Heart right ventricle (tissue), 16 donors: ENCODE measurements around the gene FIBCD1. TPM values are rescaled to one million over a fixed set of nuclear protein-coding genes. Genes with fewer than 3 reads are reported as not detected.

ENCODE experiments used
- ATAC-seq, 8 donors: fragments of 200-7000 bp; cut with Tn5 transposase; one replicate each; pipeline ENCODE4 v1.9.1; 2020; ENCODE audit warnings: mild to moderate bottlenecking in 8 of 8, moderate library complexity in 8 of 8, moderate number of reproducible peaks in 1 of 8
- DNase-seq, 2 donors: peaks; one replicate each; pipeline ENCODE4 v3.0.0-alpha.2; 2020
- H3K27ac ChIP-seq, 10 donors: fragments of 200-600 bp; sonication (generic) in 2 of 10; one replicate each; pipeline versions ENCODE4 v1.5.0 to v1.8.0; 2020 to 2022; ENCODE audit warnings: mild to moderate bottlenecking in 3 of 10
- H3K27me3 ChIP-seq, 7 donors: fragments of 200-600 bp; one replicate each; pipeline ENCODE4 v1.8.0; 2021 to 2022; ENCODE audit warnings: mild to moderate bottlenecking in 2 of 7
- H3K36me3 ChIP-seq, 9 donors: fragments of 200-600 bp; sonication (generic) in 1 of 9; one replicate each; pipeline versions ENCODE4 v1.5.0 to v1.8.0; 2020 to 2022; ENCODE audit warnings: mild to moderate bottlenecking in 2 of 9
- H3K4me1 ChIP-seq, 9 donors: fragments of 200-600 bp; sonication (generic) in 1 of 9; one replicate each; pipeline versions ENCODE4 v1.5.0 to v1.8.0; 2020 to 2022; ENCODE audit warnings: mild to moderate bottlenecking in 4 of 9
- H3K4me3 ChIP-seq, 10 donors: fragments of 200-600 bp; sonication (generic) in 2 of 10; one replicate each; pipeline versions ENCODE4 v1.5.0 to v1.8.0; 2020 to 2022; ENCODE audit warnings: mild to moderate bottlenecking in 7 of 10, moderate library complexity in 2 of 10
- H3K9me3 ChIP-seq, 11 donors: fragments of 200-600 bp in 10 of 11; sonication (generic) in 2 of 11; one replicate each; pipeline versions ENCODE4 v1.5.0 to v1.8.0; 2013 to 2022; ENCODE audit warnings: mild to moderate bottlenecking in 2 of 11, control low read depth in 1 of 11, moderate library complexity in 1 of 11
- WGBS, 2 donors: extraction: QIAGEN DNeasy Blood & Tissue Kit; methylation state at CpG; one replicate each; pipeline ENCODE4 v1.1.7; 2013; ENCODE audit warnings: inconsistent platforms in 1 of 2; 5-methylcytosine and 5-hydroxymethylcytosine counted together
- intact Hi-C, 10 donors: fragments of 100-400 bp; cut with DNase I; formaldehyde crosslinking; loops; one replicate each; pipeline versions ENCODE4 v1.11.1 to v1.14.2; 2022
- polyA plus RNA-seq, 2 donors: library from polyadenylated mRNA; stranded (reverse); fragments of 200-250 nt; gene quantifications; one replicate each; pipeline ENCODE4 v1.2.3, GENCODE V29; 2013
- total RNA-seq, 10 donors: library from RNA; stranded (reverse); fragmentation: NEBNext Ultra II Directional in 3 of 10; extraction: Animal tissue kit (Norgen Biotek cat#: 25700) in 3 of 10; gene quantifications; one replicate each; pipeline versions ENCODE4 v1.2.1 to v1.2.4, GENCODE V29; 2021 to 2023
- TF ChIP-seq, protein P1 (sequence below), 9 donors: fragments of 200-600 bp; sonication (generic) in 2 of 9; IDR thresholded peaks; one replicate each; pipeline versions ENCODE4 v1.5.0 to v1.8.0; 2021 to 2022; ENCODE audit warnings: antibody characterized with exemption in 9 of 9, mild to moderate bottlenecking in 5 of 9, moderate library complexity in 1 of 9
- donor health status: Arrhythmogenic right ventricular cardiomyopathy.
- donor health status: ischemic (EF 13 %, LVEDD 7.1; RV severe dilation, severe dysfunction).
- donor health status: healthy with polysubstance abuse.
- donor health status: DM: no; HTN: yes; CAD: no.
- donor health status: DM: no; HTN: no; CAD: no.
- donor health status: ischemic (EF 25% LVEDD 6.9; RV normal size, moderate dysfunction).
- donor health status: ischemic (EF 25% LVEDD 5.7; RV mildly dilated, moderate dysfunction).
- donor health status: healthy.
- donor health status: DM: yes; HTN: yes; CAD: no.
- donor health status: Ischemic cardiomyopathy.
- donor health status: ischemic (EF 35%, LVEDD 5.7; RV mildly dilated, moderate dysfunction).
- donor health status: nonischemic (EF 11% LVEDD 7.7; RV severe dilation, severe dysfunction).
- donor health status: DM: yes; HTN: yes; CAD: no.
- donor health status: PGD.
- donor health status: ischemic (EF 29% LVEDD 5.4; RV normal size, mild dysfunction).
- donor health status: nonischemic (EF 23%, LVEDD 6.1; RV moderate dilation, normal function).

FIBCD1 gene
- total and polyA plus RNA-seq, 12 donors: 0.16 to 5.8 (median 1.2) TPM

DNA sequence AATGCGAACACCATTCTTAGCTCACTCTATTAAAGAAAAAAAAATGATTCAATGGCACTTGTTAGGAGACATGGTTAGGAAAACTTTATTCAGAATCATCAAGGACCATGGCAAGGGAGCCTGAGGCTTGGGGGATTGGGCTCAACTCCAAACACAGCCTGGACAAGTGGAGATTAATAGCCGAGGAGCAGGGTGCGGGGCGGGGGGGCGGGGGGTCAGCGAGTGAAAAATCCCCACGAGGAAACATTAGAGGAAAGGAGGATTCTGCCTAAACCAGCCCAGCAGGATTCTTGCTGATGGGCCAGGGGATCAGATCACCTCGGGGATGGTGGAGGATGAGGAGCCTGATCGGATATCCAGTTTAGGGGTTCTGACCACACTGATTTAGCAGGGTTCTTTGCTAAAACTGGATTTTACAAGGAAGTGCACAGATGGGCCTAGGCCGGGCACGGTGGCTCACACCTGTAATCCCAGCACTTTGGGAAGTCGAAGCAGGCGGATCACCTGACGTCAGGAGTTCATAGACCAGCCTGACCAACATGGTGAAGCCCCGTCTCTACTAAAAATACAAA is 24.4 kb upstream of the FIBCD1 start:
- no peaks in the 10 kb centered on the region for H3K36me3 ChIP-seq
- no peak for DNase-seq
- ATAC-seq: no peak
- intact Hi-C loops: no loop called here
- no peak overlapping the region for H3K4me3 ChIP-seq
- peaks cover 0 to 15% (median 0%) of the 10 kb centered on the region in 11 donors for H3K9me3 ChIP-seq
- TF ChIP-seq, protein P1, sequence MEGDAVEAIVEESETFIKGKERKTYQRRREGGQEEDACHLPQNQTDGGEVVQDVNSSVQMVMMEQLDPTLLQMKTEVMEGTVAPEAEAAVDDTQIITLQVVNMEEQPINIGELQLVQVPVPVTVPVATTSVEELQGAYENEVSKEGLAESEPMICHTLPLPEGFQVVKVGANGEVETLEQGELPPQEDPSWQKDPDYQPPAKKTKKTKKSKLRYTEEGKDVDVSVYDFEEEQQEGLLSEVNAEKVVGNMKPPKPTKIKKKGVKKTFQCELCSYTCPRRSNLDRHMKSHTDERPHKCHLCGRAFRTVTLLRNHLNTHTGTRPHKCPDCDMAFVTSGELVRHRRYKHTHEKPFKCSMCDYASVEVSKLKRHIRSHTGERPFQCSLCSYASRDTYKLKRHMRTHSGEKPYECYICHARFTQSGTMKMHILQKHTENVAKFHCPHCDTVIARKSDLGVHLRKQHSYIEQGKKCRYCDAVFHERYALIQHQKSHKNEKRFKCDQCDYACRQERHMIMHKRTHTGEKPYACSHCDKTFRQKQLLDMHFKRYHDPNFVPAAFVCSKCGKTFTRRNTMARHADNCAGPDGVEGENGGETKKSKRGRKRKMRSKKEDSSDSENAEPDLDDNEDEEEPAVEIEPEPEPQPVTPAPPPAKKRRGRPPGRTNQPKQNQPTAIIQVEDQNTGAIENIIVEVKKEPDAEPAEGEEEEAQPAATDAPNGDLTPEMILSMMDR (IDR thresholded peaks at IDR 0.05): no peak
- H3K27ac ChIP-seq: no peak overlapping the region
- H3K4me1 ChIP-seq: peaks cover 0 to 12% (median 5%) of the 10 kb centered on the region in 9 donors
- WGBS, 2 donors: 85 to 87% methylated on average over 15 of the region's 15 CpGs
- peaks cover 0 to 3% (median 0%) of the 10 kb centered on the region in 7 donors for H3K27me3 ChIP-seq

DNA sequence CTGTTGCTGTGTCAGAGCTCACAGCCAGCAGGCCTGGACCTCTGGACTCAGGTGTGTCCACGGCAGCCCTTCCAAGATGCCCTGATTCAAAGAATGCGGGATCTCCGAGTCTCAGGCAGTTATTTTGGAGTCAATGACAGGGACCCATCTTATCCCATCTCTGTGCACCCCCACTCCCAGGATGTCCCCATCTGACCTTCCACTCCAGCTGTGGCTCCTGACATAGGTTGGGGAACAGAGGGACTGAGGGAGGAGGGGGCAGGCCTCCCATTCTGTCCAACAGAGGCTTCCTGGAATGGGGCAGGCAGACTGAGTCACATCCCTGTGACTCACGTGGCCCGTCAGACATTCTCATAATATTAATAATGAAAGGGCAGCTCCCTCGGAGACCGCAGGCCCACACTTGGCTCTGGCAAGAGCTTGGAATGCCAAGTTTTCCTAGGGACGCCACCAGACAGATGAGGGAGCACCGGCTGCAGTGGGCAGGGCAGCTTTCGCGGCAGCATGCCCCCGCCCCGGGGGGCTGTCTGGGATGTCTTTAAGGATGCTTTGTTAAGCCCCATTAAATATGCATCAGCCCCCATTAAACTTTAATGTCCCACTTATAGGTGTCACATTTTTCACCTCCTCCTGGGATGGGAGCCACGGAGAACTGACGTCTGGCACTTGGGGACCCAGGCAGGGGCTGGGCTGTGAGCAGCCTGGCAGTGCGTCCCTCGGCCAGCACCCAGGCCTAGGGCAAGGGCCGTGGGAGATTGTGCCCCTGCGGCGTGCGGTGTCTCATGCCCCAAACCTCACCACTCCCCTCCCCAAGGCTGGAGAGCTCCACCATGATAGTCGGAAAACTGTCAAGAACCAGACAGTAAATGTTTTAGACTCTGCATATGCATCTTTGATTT is 23.6 kb upstream of the FIBCD1 start:
- TF ChIP-seq, protein P1 (IDR thresholded peaks at IDR 0.05): no peak
- no peak for DNase-seq
- H3K4me1 ChIP-seq: peaks cover 0 to 12% (median 5%) of the 10 kb centered on the region in 9 donors
- intact Hi-C loops: no loop called here
- no peak overlapping the region for H3K27ac ChIP-seq
- WGBS, 2 donors: 42 to 53% methylated on average over 22 of the region's 22 CpGs
- H3K27me3 ChIP-seq: peaks cover 0 to 3% (median 0%) of the 10 kb centered on the region in 7 donors
- no peaks in the 10 kb centered on the region for H3K36me3 ChIP-seq
- peak in 4 of 8 donors; percentile 29 to 92 (median 76) for ATAC-seq
- peaks cover 0 to 15% (median 0%) of the 10 kb centered on the region in 11 donors for H3K9me3 ChIP-seq
- no peak overlapping the region for H3K4me3 ChIP-seq

DNA sequence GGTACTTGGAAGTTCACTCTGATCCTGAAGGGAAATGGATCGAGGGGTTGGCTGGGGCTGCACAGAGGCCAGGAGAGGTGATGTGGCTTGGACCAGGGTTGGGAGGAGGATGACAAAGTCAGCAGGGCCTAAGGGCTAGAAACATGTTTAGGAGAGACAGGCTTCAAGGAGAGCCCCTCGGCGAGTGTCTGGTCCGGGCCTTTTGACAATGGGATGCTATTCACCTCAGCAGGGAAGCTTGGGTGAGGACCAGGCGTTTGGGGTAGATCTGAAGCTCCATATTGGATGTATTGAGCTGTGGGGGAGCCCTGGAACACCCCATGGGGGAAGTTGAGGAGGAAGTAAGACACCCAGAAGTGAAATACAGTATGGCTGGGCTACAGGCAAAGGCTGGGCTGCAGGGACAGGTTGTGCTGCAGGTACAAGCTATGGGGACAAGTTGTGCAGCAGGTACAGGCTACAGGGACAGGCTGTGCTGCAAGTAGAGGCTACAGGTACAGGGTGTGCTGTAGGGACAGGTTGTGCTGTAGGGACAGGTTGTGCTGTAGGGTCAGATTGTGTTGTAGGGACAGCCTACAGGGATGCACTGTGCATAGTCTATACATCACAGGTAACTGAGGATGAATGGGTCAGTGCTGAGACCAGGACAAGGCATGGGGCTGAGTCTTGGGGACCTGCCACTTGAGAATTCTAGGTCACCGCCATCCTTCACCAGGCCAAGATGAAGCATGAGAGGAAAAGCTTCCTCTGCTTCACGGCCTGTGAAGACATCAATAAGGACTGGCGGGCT is 22.7 kb upstream of the FIBCD1 start:
- Histone ChIP-seq H3K9me3 (peaks cover 0 to 15% (median 0%) of the 10 kb centered on the region in 11 donors), H3K4me1 (peaks cover 0 to 12% (median 5%) of the 10 kb centered on the region in 9 donors), H3K27ac (no peak overlapping the region), H3K27me3 (peaks cover 0 to 8% (median 0%) of the 10 kb centered on the region in 7 donors), H3K36me3 (no peaks in the 10 kb centered on the region), H3K4me3 (no peak overlapping the region)
- TF ChIP-seq, protein P1 (IDR thresholded peaks at IDR 0.05): no peak
- intact Hi-C loops: no loop called here
- WGBS, 2 donors: 91 to 93% methylated on average over 8 of the region's 8 CpGs
- no peak for ATAC-seq
- no peak for DNase-seq
